Transverse colon (tissue), 4 donors: ENCODE measurements around the gene MRPL55.

Experiments
- POLR2A ChIP-seq: fragments of 450-650 bp; IDR thresholded peaks from one replicate; pipeline ENCODE4 v1.6.1; 2016; ENCODE audit warnings: antibody characterized with exemption, mild to moderate bottlenecking, moderate library complexity
- POLR2AphosphoS5 ChIP-seq, 3 donors: sonication (generic); formaldehyde crosslinking; IDR thresholded peaks; one replicate each; pipeline ENCODE4 v1.6.1; 2016; ENCODE audit warnings: antibody characterized with exemption in 3 of 3
- TF ChIP-seq, protein P1 (sequence below), 5 experiments: fragments of 200-600 bp in 3 of 5; fragments of 450-650 bp in 2 of 5; sonication (generic) in 3 of 5; IDR thresholded peaks; 1 replicate in 2 of 5; 2 replicates in 3 of 5; pipeline ENCODE4 v1.5.1; 2016 to 2017; ENCODE audit warnings: antibody characterized with exemption in 5 of 5, inconsistent platforms in 3 of 5, mild to moderate bottlenecking in 2 of 5, moderate library complexity in 1 of 5

DNA sequence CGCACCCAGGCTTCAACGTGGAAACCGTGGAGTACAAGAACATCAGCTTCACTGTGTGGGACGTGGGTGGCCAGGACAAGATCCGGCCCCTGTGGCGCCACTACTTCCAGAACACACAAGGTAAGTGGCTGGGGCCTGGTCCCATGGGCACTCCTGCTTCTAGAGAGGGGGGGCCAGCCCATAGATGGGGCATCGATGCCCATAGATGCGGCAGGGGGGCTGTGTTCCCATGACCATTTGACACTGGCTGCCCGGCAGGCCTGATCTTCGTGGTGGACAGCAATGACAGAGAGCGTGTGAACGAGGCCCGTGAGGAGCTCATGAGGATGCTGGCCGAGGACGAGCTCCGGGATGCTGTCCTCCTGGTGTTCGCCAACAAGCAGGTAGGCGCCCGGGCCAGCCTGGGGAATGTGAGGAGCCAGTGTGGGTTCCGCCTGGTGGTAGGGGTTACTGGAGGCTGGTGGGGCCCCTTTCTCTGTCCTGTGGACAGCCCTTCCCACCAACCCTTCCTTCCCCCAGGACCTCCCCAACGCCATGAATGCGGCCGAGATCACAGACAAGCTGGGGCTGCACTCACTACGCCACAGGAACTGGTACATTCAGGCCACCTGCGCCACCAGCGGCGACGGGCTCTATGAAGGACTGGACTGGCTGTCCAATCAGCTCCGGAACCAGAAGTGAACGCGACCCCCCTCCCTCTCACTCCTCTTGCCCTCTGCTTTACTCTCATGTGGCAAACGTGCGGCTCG lies 11.6 kb downstream of the MRPL55 start:
- TF ChIP-seq, protein P1, sequence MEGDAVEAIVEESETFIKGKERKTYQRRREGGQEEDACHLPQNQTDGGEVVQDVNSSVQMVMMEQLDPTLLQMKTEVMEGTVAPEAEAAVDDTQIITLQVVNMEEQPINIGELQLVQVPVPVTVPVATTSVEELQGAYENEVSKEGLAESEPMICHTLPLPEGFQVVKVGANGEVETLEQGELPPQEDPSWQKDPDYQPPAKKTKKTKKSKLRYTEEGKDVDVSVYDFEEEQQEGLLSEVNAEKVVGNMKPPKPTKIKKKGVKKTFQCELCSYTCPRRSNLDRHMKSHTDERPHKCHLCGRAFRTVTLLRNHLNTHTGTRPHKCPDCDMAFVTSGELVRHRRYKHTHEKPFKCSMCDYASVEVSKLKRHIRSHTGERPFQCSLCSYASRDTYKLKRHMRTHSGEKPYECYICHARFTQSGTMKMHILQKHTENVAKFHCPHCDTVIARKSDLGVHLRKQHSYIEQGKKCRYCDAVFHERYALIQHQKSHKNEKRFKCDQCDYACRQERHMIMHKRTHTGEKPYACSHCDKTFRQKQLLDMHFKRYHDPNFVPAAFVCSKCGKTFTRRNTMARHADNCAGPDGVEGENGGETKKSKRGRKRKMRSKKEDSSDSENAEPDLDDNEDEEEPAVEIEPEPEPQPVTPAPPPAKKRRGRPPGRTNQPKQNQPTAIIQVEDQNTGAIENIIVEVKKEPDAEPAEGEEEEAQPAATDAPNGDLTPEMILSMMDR (IDR thresholded peaks at IDR 0.05), result no peak
- TF ChIP-seq POLR2A, result no peak
- TF ChIP-seq POLR2AphosphoS5 (IDR thresholded peaks at IDR 0.05), result no peak
